ENCODE measurements around the gene HHATL. TPM values are rescaled to one million over a fixed set of nuclear protein-coding genes. Genes with fewer than 3 reads are reported as not detected.

HHATL gene
- total and polyA plus RNA-seq, 4 donors: 0.17 TPM; not detected in 3

GRCh38 chr3:42699511-42699971 lies 3.1 kb downstream of the HHATL start:
- Histone ChIP-seq H3K27ac (ENCODE audit: low read depth in 1 of 2, low read length in 2 of 2) (no peak overlapping the region), H3K27me3 (ENCODE audit: control insufficient read depth in 4 of 4, insufficient read depth in 4 of 4, low read length in 3 of 4) (no peaks in the 10 kb centered on the region), H3K36me3 (ENCODE audit: control insufficient read depth in 4 of 4, insufficient read depth in 3 of 4, low read depth in 1 of 4, low read length in 3 of 4) (no peaks in the 10 kb centered on the region), H3K4me1 (ENCODE audit: control insufficient read depth in 4 of 4, insufficient read depth in 4 of 4, low read length in 3 of 4) (no peaks in the 10 kb centered on the region), H3K9me3 (ENCODE audit: control insufficient read depth in 4 of 4, low read length in 3 of 4) (no peaks in the 10 kb centered on the region), H3K4me3 (ENCODE audit: low read depth in 1 of 3, low read length in 3 of 3) (no peak overlapping the region), H3K9ac (ENCODE audit: low read depth in 1 of 2, low read length in 2 of 2) (no peak overlapping the region)
- TF ChIP-seq REST (IDR thresholded peaks at IDR 0.05) (no peak), GABPA (IDR thresholded peaks at IDR 0.05 in 1 of 2, conservative IDR thresholded peaks at IDR 0.05 in 1 of 2) (no peak), FOXA1 (IDR thresholded peaks at IDR 0.05) (no peak), RXRA (IDR thresholded peaks at IDR 0.05) (no peak), EGR1 (IDR thresholded peaks at IDR 0.05; ENCODE audit: low read depth in 2 of 2) (no peak), JUND (IDR thresholded peaks at IDR 0.05) (no peak), TAF1 (conservative IDR thresholded peaks at IDR 0.05) (no peak), HNF4A (conservative IDR thresholded peaks at IDR 0.05) (no peak), NR2F2 (IDR thresholded peaks at IDR 0.05) (no peak), ZBTB33 (IDR thresholded peaks at IDR 0.05) (no peak), FOXA2 (IDR thresholded peaks at IDR 0.05) (no peak), RAD21 (IDR thresholded peaks at IDR 0.05) (no peak), YY1 (IDR thresholded peaks at IDR 0.05) (no peak), CTCF (IDR thresholded peaks at IDR 0.05; ENCODE audit: low read depth, low read length, missing input control) (no peak), SP1 (IDR thresholded peaks at IDR 0.05) (no peak)
- TF ChIP-seq, protein P1, sequence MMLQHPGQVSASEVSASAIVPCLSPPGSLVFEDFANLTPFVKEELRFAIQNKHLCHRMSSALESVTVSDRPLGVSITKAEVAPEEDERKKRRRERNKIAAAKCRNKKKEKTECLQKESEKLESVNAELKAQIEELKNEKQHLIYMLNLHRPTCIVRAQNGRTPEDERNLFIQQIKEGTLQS (IDR thresholded peaks at IDR 0.05): no peak
- TF ChIP-seq, protein P2, sequence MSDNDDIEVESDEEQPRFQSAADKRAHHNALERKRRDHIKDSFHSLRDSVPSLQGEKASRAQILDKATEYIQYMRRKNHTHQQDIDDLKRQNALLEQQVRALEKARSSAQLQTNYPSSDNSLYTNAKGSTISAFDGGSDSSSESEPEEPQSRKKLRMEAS (IDR thresholded peaks at IDR 0.05): no peak
- DNase-seq (ENCODE audit: low spot score): no peak
- 84% methylated on average over 10 of the region's 10 CpGs for WGBS

GRCh38 chr3:42698911-42699230 lies 3.7 kb downstream of the HHATL start:
- no peaks in the 10 kb centered on the region for H3K9me3 ChIP-seq (ENCODE audit: control insufficient read depth in 4 of 4, low read length in 3 of 4)
- no peak overlapping the region for H3K4me3 ChIP-seq (ENCODE audit: low read depth in 1 of 3, low read length in 3 of 3)
- no peak for DNase-seq (ENCODE audit: low spot score)
- H3K36me3 ChIP-seq (ENCODE audit: control insufficient read depth in 4 of 4, insufficient read depth in 3 of 4, low read depth in 1 of 4, low read length in 3 of 4): no peaks in the 10 kb centered on the region
- H3K27ac ChIP-seq (ENCODE audit: low read depth in 1 of 2, low read length in 2 of 2): no peak overlapping the region
- 45% methylated on average over 9 of the region's 9 CpGs for WGBS
- no peak overlapping the region for H3K9ac ChIP-seq (ENCODE audit: low read depth in 1 of 2, low read length in 2 of 2)
- no peaks in the 10 kb centered on the region for H3K4me1 ChIP-seq (ENCODE audit: control insufficient read depth in 4 of 4, insufficient read depth in 4 of 4, low read length in 3 of 4)
- no peaks in the 10 kb centered on the region for H3K27me3 ChIP-seq (ENCODE audit: control insufficient read depth in 4 of 4, insufficient read depth in 4 of 4, low read length in 3 of 4)
- no peak for TF ChIP-seq REST (IDR thresholded peaks at IDR 0.05)
- TF ChIP-seq, protein P2 (IDR thresholded peaks at IDR 0.05): no peak
- TF ChIP-seq JUND (IDR thresholded peaks at IDR 0.05): no peak
- no peak for TF ChIP-seq NR2F2 (IDR thresholded peaks at IDR 0.05)
- no peak for TF ChIP-seq YY1 (IDR thresholded peaks at IDR 0.05)
- no peak for TF ChIP-seq RXRA (IDR thresholded peaks at IDR 0.05)
- TF ChIP-seq, protein P1 (IDR thresholded peaks at IDR 0.05): no peak
- TF ChIP-seq HNF4G (IDR thresholded peaks at IDR 0.05): no peak
- no peak for TF ChIP-seq EGR1 (IDR thresholded peaks at IDR 0.05; ENCODE audit: low read depth in 2 of 2)
- TF ChIP-seq GABPA (IDR thresholded peaks at IDR 0.05 in 1 of 2, conservative IDR thresholded peaks at IDR 0.05 in 1 of 2): no peak
- no peak for TF ChIP-seq FOXA2 (IDR thresholded peaks at IDR 0.05)
- TF ChIP-seq TAF1 (conservative IDR thresholded peaks at IDR 0.05): no peak
- no peak for TF ChIP-seq SP1 (IDR thresholded peaks at IDR 0.05)
- no peak for TF ChIP-seq RAD21 (IDR thresholded peaks at IDR 0.05)
- no peak for TF ChIP-seq FOXA1 (IDR thresholded peaks at IDR 0.05)

Data from liver (tissue), 9 donors.